Activated CD8-positive, alpha-beta memory T cell treated with anti-CD3 and anti-CD28 coated beads for 36 hours (primary cell): ENCODE results near the gene KIF3B. TPM values are rescaled to one million over a fixed set of nuclear protein-coding genes. Genes with fewer than 3 reads are reported as not detected.
"Not testable (repeated sequence)": the region's sequence is repeated elsewhere in the genome, so short reads cannot be mapped to it uniquely, and the experiment has no call there.

Experiments
- CTCF ChIA-PET: fragments of 350-600 bp; sonication (Branson Sonifier 250); formaldehyde crosslinking; loops from one replicate; lab custom pipeline; 2021; ENCODE audit warnings: antibody characterized with exemption; lab: Charles Lee
- POLR2A ChIA-PET: fragments of 350-600 bp; sonication (Branson Sonifier 250); formaldehyde crosslinking; loops from one replicate; lab custom pipeline; 2021; ENCODE audit warnings: antibody characterized with exemption; lab: Charles Lee
- total RNA-seq, 2 experiments: library from RNA; stranded (reverse); gene quantifications; one replicate each; pipeline ENCODE4 v1.2.3, GENCODE V29; 2021

KIF3B gene
- total RNA-seq, 2 experiments from 2014 or later = 46.0 to 46.4 TPM

DNA sequence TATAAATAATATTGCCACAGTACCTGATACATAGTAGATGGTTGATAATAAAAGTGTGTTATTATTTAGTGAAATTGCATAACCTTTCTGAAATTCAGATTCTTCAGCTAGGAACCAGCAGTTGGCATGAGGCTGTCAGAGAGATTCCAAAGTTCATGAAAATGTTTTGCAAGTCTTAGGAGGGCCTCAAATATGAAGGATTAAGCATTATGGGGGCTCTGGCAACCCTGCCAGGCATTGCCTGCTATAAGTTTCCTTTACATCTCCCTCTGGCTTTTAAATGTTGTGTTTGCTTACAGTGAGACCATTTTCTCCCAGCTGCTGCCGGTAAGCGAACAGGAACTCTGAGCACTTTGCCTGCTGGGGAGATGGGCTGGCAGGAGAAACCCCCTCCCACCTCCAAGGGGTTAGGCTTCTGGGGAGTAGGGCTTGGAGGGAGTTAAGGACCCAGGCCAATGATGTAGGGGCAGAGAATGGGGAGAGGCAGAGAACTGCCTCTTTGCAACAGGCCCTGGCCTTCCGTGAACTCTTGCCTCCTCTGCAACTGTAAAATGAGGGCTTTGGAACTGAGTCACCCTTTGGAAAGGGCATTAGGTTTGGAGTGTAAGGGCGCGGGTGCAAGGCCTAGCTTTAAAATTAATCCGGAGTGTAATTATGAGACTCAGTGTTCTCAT lies 33.2 kb upstream of the KIF3B start:
- ChIA-PET POLR2A (no interaction called here), CTCF (interaction anchor here (1.1 to 1.2 kb wide), 2 partner anchors 11 to 89 kb away, joined by 3 read pairs; no protein-coding TSS in a partner anchor)

DNA sequence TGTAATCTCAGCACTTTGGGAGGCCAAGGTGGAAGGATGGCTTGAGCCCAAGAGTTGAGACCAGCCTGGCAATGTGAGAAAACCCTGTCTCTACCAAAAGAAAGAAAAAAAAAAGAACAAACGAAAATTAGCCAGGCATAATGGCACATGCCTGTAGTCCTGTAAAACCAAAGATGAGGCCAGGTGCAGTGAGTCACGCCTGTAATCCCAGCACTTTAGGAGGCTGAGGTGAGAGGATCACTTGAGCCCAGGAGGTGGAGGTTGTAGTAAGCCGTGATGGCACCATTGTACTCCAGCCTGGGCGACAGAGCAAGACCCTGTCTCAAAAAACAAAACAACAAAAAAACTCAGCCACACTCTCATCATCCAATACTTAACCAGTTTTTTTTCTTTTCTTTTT lies 32.5 kb upstream of the KIF3B start:
- POLR2A ChIA-PET = no interaction called here
- CTCF ChIA-PET = interaction anchor here (1.1 to 1.2 kb wide), 2 partner anchors 11 to 89 kb away, joined by 3 read pairs; no protein-coding TSS in a partner anchor

DNA sequence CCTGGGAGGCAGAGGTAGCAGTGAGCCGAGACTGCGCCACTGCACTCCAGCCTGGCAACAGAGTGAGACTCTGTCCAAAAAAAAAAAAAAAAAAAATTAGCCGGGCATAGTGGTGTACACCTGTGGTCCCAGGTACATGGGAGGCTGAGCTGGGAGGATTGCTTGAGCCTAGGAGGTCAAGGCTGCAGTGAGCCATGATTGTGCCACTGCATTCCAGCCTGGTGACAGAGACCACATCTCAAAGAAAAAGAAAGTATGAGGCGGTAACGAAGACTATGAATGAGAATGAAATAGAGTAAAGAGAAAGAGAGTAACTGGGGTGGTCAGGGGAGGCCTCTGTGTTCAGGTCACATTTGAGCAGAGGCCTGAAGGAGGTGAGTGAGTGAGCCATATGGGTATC lies 31.2 kb upstream of the KIF3B start:
- CTCF ChIA-PET = not testable (repeated sequence)

DNA sequence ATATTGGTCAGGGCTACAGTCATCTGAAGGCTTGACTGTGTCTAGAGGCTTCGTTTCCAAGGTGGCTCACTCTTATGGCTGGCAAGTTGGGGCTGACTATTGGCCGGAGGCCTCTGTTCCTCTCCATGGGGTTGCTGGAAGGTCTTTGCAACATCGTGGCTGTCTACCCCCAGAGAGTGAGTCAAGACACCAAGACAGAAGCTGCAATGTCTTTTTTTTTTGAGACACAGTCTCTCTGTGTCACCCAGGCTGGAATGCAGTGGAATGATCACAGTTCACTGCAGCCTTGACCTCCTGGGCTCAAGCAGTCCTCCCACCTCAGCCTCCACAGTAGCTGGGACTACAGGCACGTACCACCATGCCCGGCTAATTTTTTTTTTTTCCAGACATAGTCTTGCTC lies 29.4 kb upstream of the KIF3B start:
- ChIA-PET POLR2A (no interaction called here), CTCF (interaction anchor here (0.6 kb wide), 1 partner anchor 18 kb away, joined by 3 read pairs; no protein-coding TSS in a partner anchor)

More for the DNA sequence above, 31.2 kb upstream of the KIF3B start:
- POLR2A ChIA-PET = not testable (repeated sequence)

DNA sequence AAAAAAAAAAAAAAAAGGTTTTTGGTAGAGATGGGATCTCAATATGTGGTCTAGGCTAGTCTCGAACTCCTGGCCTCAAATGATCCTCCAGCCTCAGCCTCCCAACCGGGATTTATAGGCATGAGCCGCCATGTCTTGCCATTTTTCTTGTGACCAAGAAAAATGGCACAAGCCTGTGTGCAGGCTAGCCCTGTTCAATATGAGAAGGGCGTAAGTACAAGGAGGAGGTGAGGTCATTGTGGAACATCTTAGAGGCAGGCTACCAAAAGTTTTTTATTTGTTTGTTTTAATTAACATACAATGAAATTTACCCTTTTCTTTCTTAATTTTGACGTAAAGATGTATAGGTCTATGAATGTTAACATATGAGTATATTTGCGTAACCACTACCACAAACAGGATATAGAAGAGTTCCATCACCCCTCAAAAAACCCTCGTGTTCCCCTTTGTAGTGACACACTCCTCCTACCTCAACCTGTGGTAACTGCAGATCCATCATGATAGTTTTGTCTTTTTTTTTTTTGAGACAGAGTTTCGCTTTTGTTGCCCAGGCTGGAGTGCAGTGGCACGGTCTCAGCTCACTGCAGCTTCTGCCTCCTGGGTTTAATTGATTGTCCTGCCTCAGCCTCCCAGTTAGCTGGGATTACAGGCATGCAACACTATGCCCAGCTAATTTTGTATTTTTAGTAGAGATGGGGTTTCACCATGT lies 28.3 kb upstream of the KIF3B start:
- ChIA-PET CTCF (interaction anchor here (1.0 kb wide), 1 partner anchor 85 kb away, joined by 4 read pairs; no protein-coding TSS in a partner anchor), POLR2A (interaction anchor here (0.7 kb wide), 1 partner anchor 170 kb away, joined by 8 read pairs; no protein-coding TSS in a partner anchor)

DNA sequence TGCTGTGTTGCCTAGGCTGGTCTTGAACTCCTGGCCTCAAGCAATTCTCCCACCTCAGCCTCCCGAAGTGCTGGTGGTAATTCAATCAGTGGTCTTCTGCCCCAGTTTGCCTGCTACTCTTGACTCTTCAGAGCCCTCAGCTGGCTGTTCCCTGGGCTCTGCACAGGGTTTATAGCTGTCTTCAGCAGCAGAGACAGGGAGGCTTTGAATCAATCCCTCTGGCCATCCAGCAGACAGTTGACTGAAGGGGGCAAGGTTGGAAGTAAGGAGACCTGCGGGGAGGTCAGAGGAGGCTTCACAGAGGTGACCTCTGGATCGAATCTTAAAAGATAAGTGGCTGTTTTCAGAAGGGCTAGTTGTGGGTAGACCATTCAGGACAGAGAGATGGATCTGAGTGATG lies 26.0 kb upstream of the KIF3B start:
- CTCF ChIA-PET = interaction anchor here (0.7 kb wide), 2 partner anchors 18 to 1642 kb away, joined by 3 to 4 read pairs; no protein-coding TSS in a partner anchor
- POLR2A ChIA-PET = interaction anchor here (0.9 kb wide), 1 partner anchor 46 kb away, joined by 6 read pairs; no protein-coding TSS in a partner anchor

DNA sequence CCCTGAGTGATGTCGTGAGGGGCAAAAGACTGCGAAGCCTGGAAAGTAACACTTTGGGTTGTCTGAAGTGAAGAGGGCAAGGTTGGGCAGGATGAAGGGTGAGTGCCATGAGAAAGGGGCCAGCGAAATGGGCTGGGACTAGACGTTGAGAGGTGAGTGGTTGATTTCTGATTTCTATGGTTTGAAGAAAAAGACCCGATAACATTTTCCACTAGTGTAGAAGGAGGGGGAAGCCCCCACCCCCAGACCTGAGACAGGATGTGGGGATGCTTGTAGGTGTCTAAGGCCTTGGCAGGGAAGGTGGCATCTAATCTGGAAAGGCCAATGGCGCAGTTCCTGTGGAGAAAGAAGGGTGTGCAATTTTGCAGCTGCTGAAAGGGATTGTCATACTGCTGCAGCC lies 25.3 kb upstream of the KIF3B start:
- POLR2A ChIA-PET = interaction anchor here (0.6 to 1.4 kb wide), 3 partner anchors 26 to 47 kb away, joined by 4 to 6 read pairs (median 5); no protein-coding TSS in a partner anchor
- CTCF ChIA-PET = interaction anchor here (0.7 kb wide), 2 partner anchors 19 to 1641 kb away, joined by 3 to 4 read pairs; no protein-coding TSS in a partner anchor

DNA sequence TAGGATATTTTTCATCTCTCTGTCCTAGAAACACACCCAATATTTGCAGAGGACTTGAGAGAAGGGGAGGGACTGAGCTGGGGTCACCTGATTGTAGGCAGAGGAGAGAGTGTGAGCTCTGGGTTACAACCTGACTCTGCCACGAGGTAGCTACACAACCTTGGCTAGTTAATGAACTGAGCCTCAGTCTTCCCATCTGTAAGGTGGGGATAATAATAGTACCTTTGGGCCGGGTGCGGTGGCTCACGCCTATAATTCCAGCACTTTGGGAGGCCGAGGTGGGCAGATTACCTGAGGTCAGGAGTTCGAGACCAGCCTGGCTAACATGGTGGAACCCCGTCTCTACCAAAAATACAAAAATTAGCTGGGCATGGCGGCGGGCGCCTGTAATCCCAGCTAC lies 16.5 kb upstream of the KIF3B start:
- POLR2A ChIA-PET, CTCF ChIA-PET: not testable (repeated sequence)

DNA sequence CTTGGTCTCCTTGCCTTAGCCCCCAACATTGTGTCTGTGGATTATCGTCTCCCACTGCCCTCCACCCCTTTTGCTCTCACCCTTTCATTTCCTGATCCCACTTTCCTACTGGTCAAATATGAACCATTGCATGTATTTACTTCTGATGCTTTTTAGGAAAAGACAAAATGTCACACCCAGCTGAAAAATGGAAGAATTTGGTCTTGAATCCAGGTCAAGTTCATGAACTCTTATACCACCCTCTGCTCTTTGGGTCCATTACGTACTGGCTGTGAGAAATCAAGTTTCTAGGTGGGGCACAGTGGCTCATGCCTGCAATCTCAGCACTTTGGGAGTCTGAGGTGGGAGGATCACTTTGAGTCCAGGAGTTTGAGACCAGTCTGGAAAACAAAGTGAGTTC lies 15.8 kb upstream of the KIF3B start:
- POLR2A ChIA-PET = no interaction called here
- CTCF ChIA-PET = no interaction called here

DNA sequence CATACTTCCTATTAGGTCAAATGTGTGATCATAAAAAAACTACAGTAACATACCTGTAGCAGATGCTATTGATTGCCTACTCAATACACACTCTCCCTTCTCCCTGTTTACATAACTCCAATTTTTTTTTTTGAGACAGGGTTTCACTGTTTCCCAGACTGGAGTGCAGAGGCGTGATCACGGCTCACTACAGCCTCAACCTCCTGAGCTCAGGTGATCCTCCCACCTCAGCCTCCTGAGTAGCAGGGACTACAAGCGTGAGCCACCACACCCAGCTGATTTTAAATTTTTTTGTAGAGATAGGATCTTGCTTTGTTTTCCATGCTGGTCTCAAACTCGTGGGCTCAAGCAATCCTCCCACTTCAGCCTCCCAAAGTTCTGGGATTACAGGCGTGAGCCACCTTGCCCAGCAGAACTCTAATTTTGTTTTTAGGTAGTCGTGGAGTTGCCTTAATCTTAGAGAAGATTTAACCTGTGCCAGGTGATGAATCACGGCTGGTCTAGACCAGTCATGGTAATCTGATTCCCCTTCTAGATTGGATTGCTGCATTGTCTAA lies 14.0 kb upstream of the KIF3B start:
- ChIA-PET POLR2A (no interaction called here), CTCF (interaction anchor here (0.7 kb wide), 1 partner anchor 50 kb away, joined by 3 read pairs; no protein-coding TSS in a partner anchor)

DNA sequence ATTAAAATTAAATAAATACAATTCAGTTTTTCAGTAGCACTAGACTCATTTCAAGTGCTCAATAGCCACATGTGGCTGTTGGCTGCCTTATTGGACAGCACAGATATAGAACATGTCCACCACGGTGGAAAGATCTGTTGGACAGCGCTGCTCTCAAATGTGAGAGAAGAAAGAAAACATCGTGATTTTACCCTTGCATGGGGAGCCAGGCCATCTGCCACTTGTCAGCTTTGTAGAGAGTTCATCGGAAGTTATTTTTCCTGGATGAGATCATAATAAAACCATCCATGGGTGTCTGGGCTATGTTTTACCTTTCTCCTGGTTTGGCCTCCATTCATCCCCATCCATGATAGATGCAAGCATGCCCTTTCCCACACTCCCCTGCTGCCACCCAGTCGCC lies 5.8 kb upstream of the KIF3B start:
- ChIA-PET CTCF (interaction anchor here (1.0 kb wide), 1 partner anchor 74 kb away, joined by 3 read pairs; no protein-coding TSS in a partner anchor), POLR2A (no interaction called here)

DNA sequence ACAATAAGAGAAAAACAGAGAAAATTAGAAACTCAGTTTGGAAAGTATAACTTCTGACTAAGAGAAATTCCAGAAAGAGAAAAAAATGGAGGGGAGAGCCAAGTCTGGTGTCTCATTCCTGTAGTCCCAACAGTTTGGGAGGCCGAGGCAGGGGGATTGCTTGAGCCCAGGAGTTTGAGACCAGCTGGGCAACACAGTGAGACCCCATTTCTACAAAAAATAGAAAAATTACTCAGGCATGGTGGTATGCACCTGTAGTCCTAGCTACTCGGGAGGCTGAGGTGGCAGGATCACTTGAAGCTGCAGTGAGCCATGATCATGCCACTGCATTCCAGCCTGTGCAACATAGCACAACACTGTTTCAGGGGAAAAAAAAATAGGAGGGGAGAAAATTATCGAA lies 3.1 kb upstream of the KIF3B start:
- ChIA-PET CTCF (no interaction called here), POLR2A (no interaction called here)

DNA sequence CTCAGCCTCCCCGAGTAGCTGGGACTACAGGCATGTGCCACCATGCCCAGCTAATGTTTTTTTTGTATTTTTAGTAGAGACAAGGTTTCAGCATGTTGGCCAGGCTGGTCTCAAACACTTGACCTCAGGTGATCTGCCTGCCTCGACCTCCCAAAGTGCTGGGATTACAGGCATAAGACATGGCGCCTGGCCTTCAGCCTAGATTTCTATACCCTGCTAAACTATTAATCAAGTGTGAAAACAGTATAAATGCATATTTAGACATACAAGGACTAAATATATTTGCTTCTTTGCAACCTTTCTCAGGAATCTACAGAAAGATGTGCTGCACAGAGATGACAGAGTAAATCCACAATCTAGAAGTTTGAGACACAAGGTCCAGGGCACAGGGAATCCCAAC lies 2.3 kb upstream of the KIF3B start:
- POLR2A ChIA-PET = not testable (repeated sequence)
- CTCF ChIA-PET = interaction anchor here (0.6 to 0.8 kb wide), 2 partner anchors 70 to 1369 kb away, joined by 3 read pairs; no protein-coding TSS in a partner anchor

DNA sequence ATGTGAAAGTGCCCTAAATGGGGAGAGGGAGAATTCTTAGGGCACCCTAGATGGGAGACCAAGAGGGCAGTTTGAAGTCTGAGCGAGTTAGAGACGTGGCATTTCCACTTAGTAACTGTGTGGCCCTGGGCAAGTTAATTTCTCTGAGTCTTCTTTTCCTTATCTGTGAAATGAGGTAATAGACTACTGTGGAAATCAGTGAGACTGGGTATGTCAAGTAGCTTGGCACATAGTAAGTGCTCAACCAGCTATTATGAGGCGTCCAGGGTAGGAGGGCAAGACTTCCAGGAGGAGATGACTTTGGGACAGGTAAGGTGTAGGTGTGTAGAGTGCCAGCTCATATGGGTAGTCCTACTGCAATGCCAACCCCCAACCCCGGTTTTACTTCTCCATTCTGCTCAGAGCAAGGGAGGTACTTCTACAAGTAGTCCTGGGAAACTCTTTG lies 770 bp downstream of the KIF3B start:
- ChIA-PET POLR2A (interaction anchor here (0.8 to 1.5 kb wide), 2 partner anchors 21 to 26 kb away, joined by 4 to 10 read pairs; no protein-coding TSS in a partner anchor), CTCF (interaction anchor here (0.5 kb wide), 1 partner anchor 11 kb away, joined by 5 read pairs; no protein-coding TSS in a partner anchor)

DNA sequence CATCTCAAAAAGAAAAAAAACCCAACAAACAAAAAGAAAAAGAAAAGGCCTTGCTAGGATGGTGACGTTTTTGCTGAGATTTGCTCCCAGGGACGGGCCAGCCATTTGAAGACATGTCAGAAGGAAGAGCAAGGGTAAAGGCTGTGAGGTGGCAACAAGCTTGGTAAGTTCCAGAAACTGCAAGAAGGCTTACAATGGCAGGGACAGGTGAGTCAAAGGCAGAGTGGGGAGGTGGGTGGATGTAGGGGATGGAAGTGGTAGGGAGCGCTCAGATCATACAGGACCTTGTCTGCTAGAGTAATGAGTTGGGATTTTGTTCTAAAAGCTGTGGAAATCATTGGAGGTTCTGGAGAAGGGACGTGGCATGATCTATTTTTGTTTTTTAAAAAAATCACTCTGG lies 4.3 kb downstream of the KIF3B start:
- CTCF ChIA-PET = no interaction called here
- POLR2A ChIA-PET = no interaction called here

DNA sequence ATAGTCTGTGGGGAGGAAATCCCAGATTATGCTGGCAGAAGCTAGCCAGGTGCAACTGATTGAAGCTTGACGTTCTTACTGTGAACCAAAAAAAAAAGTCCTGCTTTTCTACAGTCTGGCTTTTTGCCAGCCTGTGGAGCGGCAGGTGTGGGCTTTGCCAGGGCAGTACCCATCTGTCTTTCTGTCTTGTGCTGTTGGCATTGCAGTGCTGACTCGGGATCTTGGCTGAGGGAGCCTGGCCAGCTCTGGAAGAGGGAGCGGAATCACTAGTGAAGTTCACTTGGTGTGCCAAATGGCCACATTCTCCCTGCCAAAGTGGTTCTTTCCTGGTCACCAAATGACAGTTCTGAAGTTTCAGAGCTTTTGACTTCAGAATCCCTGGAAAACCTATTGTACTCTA lies 5.0 kb downstream of the KIF3B start:
- ChIA-PET POLR2A (interaction anchor here (0.5 to 0.6 kb wide), 2 partner anchors 15 to 98 kb away, joined by 3 to 4 read pairs; no protein-coding TSS in a partner anchor), CTCF (no interaction called here)

DNA sequence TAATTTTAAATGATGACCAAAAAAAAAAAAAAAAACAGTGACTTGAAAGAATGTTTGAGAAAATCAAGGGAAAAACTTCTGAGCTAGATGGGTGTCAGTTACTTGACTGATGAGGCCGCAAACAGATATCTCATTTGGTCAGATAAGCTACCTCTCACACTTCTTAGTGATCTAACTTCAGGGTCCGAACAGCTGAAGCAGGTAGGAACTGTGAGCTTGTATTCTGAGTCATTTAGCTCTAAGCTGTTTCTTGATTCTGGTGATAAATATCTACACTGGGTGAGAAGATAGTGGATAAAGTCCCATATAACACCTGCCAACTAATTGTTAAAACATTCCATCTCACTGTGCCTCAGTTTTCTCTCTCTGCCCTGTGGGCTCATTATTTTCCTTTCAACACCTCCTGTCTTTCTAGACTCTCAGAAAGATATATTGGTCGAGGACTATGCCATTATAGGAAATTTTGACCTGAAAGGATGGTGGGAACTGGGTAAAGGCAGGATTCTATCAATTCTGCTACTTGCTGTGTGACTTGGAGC lies 7.7 kb downstream of the KIF3B start:
- ChIA-PET POLR2A (interaction anchor here (0.5 to 2.1 kb wide), 13 partner anchors 11 to 379 kb away, joined by 4 to 17 read pairs (median 5); partner anchors contain the start of gene ASXL1), CTCF (interaction anchor here (0.9 to 1.7 kb wide), 5 partner anchors 30 to 81 kb away, joined by 3 to 7 read pairs (median 5); no protein-coding TSS in a partner anchor)

DNA sequence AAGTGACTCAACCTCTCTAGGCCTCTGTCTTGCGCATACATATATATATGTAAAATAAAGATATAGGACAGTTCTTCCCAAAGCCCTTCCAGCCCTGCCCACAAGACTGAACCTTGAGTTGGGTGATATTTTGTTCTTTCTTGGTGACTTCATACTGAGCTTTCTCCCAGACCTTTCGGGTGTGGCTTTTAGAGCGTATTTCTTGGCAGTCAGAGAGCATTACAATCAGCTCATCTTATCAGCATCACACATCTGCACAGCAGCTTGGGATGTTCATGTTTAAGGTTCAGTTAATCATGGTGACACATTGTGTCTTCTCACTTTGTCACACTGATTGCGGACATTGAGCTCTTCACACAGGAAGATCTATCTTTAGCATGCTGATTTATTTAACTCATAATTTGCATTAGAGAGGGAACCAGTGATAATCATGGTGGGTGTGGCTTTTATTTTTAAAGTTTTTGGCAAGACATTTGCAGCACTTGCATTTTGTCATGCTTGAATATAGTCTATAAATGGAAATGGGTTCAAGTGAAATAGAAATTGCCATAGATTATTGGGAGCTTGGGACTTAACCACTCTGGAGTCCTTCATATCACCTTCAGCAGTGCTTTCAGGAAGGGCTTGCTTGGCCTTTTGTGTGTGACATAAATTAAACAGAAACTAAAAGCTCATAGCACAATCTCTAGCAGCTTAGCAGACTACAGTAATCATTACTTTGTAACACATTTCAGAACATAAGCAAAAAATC lies 8.3 kb downstream of the KIF3B start:
- ChIA-PET CTCF (interaction anchor here (0.6 to 1.7 kb wide), 6 partner anchors 31 to 114 kb away, joined by 3 to 7 read pairs (median 4); no protein-coding TSS in a partner anchor), POLR2A (interaction anchor here (0.6 to 2.1 kb wide), 12 partner anchors 11 to 113 kb away, joined by 3 to 17 read pairs (median 6); partner anchors contain the start of gene ASXL1)
